Stimulated activated CD8-positive, alpha-beta memory T cell treated with anti-CD3 and anti-CD28 coated beads, Interleukin-7, amount 100 ng/mL, for 1 hour (primary cell): ENCODE data around the gene ADD3.
"Not testable (repeated sequence)": the region's sequence is repeated elsewhere in the genome, so short reads cannot be mapped to it uniquely, and the experiment has no call there.

ENCODE experiments used
- DNase-seq, 2 donors: peaks; one replicate each; pipeline ENCODE4 v3.0.0-alpha.2; 2020; ENCODE audit warnings: low read depth in 2 of 2

The ADD3 gene

GRCh38 chr10:110101464-110102144 lies 93.8 kb downstream of the ADD3 start:
- no peak for DNase-seq

DNA sequence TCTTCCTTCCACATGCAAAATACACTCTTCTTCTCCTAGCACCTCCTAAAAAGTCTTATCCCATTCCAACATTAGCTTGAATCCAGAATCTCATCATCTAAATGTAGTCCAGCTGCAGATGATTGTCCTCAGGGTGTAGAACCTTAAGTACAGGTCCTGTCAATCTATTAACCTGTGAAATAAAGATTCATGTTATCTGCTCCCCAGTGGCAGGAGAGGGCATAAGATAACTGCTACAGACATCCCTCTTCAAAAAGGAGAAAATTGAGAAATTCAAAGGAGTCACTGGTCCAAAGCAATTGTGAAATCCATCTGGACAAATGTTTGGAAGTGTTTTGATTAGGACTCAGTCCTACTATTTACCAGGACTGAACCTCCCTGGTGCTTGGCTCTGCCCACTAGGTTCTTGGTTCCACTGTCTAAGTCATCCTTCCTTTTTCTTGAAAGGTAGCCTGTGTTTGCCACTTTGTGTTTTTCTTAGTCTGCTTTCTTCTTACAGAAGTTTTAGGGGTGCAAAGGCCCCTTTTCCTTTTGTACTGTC lies 96.2 kb downstream of the ADD3 start:
- DNase-seq: no peak

- no peak for DNase-seq
Observed at GRCh38 chr10:110105873-110106272, 98.1 kb downstream of the ADD3 start.

GRCh38 chr10:110107430-110107829 lies 99.6 kb downstream of the ADD3 start:
- DNase-seq: no peak

GRCh38 chr10:110107887-110108286 lies 100.1 kb downstream of the ADD3 start:
- no peak for DNase-seq

DNA sequence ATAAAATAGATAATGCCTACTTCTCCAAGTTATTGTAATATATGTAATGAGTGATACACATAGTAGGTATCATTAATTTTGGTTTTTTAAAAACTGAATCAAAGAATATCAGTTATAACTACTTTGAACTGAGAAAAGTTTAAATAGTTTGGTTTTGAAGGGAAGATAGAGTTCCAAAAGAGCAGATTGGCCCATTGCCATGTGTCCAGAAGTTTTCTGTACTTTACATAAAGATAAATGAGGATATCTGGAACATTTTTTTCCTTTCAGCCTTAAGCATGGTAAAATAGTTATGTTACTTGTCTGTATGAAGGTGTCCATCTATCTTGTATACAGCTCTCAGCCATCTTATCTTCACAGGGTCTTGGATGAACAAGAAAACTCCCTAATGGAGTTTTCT lies 101.7 kb downstream of the ADD3 start:
- DNase-seq: no peak

- DNase-seq: no peak
Observed at GRCh38 chr10:110110338-110110737, 102.6 kb downstream of the ADD3 start.

DNA sequence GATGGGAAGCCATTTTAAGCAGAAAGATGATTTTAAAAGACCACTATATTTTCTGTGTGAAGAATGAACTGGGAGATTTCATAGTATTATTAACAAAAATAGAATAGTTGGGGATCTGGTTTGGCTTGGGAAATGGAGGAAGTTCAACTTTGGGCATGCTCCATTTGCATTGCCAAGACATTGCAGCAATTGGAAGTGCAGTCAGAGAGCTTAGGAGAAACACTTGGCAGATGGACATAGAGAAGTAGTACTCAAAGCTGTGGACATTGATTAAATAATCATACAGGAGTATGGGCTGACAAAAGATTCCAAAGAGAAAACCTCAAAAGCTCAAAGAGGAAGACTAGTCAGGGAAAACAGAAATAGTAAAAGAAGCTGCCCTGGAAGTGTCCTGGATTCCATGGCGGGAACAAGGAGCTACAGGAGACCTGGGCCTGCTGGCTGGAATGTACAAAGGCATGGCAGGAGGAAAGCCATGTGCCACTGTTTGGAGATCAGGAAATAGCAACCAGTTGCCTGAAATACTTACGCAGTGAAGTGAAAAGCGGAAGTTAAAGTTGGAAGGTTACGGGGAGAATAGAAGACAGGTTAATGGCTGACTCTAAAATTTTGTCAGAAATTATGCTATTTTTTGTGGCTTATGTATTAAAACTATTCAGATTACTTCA lies 106.0 kb downstream of the ADD3 start:
- DNase-seq: no peak

- not testable (repeated sequence) for DNase-seq
Observed at GRCh38 chr10:110114668-110115067, 106.9 kb downstream of the ADD3 start.

DNA sequence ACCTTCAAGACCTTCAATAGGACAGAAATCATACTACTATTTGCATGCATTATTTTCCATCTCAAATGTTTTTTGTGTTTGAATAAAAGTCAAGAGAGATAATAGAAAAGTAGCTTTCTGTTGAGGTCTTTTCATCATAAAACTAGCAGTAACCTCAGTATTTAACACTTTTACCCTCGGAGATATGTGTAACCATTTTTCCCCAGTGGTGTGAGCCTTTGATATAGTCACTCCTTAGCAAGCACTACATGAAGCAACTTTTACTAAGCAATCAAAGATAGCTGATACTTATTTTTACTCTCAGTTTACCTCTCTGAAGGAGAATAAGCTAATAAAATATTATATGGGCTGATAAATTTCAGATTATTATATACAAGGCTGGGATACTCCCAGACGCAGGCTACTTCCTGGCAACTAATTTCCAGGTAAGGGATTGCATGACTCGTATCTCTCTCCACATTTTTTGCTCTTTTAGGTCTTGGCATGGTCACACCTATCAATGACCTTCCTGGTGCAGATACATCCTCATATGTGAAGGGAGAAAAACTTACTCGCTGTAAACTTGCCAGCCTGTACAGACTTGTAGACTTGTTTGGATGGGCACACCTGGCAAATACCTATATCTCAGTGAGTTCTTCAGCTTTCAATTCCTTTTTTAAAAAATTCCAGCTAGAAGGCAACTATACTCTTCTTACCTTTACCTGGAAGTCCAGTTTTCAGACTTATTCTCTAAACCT lies 108.2 kb downstream of the ADD3 start:
- no peak for DNase-seq

- no peak for DNase-seq
Observed at GRCh38 chr10:110118891-110119621, 111.3 kb downstream of the ADD3 start.

GRCh38 chr10:110123594-110123993 lies 115.8 kb downstream of the ADD3 start:
- DNase-seq: no peak

- no peak for DNase-seq
Observed at GRCh38 chr10:110129490-110129889, 121.7 kb downstream of the ADD3 start.

- no peak for DNase-seq
Observed at GRCh38 chr10:110134917-110135316, 127.1 kb downstream of the ADD3 start.

GRCh38 chr10:110135836-110136235 lies 128.1 kb downstream of the ADD3 start:
- not testable (repeated sequence) for DNase-seq

DNA sequence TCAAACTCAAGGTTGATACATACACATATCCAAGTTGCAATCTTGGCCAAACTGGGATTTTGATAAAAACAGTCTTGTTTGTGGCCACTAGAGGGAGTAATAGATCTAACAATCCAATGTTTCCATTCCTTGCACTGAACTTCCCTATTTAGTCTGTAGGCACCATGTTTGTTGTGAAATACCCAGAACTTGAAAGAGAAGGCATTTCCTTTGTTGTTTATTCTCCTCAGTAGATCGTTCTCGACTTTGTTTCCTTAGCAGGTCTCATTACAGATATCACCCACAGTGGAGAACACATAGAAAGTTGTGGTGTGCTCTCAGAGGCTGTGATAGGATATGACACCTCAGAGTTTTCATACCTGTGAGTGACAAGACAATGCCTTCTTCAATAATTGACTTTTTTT lies 129.4 kb downstream of the ADD3 start:
- DNase-seq: no peak

GRCh38 chr10:110138197-110138812 lies 130.5 kb downstream of the ADD3 start:
- DNase-seq: no peak

GRCh38 chr10:110141185-110141584 lies 133.4 kb downstream of the ADD3 start:
- no peak for DNase-seq

DNA sequence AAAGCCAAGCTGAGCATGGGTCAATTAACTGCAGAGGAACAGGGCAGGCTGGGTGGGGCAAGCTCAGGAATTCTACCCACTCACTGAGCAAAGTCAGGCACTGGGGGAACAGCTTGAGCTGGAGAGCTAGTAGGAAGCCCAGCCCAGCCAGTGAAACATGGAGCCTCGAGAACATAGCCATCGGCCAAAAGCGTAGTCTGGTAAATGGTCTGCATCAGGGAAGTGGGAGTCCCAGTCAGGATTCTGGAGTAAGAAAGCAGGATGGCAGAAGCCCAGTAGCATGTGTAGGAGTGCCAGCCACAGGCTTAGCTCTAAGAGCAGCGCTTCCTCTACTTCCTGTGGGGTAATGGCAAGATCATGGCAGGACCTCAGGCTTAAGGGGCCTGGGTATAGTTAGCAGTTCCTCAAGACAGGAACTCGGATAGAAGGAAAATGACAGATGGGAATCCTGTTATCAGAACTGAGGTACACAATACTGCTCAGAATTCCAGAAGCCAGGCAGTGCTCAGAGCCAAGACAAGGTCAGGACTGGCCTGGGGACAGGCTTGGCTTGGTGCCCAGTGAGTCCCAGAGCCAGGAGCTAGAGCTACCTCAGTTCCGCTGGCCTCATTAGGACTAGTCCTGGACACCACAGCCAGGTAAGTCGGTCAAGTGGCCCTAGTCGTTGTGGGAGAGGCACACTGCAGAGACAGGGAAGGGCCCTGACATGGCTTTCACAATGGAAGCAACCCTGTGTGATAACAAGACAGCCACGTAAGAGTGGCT lies 134.3 kb downstream of the ADD3 start:
- DNase-seq: no peak

GRCh38 chr10:110142965-110143364 lies 135.2 kb downstream of the ADD3 start:
- DNase-seq: no peak

- DNase-seq: no peak
Observed at GRCh38 chr10:110144507-110144906, 136.7 kb downstream of the ADD3 start.
